HG02884 (cell line): Measurements from ENCODE around the gene CANT1.

Experiments used
- ATAC-seq: cut with Tn5 transposase; IDR thresholded peaks from one replicate; pipeline ENCODE4 v1.9.1; 2021; ENCODE audit warnings: mild to moderate bottlenecking, moderate library complexity; ENCODE audit not compliant: unreplicated experiment

Gene CANT1

DNA sequence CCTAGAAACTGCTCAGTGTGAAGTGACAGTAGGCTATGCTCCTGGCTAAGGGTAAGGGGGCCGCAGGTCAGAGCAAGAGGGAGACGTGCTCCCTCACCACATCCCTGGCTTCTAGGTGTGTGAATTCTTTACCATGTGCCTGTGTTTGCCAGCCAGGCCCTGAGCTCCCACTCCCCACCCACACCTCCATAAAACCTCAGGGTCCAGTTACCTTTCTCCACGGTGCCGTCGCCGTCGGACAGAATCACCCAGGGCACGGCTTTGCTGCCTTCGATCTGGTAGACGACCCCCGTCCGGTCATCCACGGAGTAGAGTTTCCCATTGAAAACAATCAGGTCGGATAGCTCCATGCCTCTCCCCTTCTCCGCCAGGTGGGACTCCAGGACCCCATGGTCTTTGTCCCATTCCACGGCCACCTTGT lies 12.8 kb downstream of the CANT1 start:
- no peak for ATAC-seq

DNA sequence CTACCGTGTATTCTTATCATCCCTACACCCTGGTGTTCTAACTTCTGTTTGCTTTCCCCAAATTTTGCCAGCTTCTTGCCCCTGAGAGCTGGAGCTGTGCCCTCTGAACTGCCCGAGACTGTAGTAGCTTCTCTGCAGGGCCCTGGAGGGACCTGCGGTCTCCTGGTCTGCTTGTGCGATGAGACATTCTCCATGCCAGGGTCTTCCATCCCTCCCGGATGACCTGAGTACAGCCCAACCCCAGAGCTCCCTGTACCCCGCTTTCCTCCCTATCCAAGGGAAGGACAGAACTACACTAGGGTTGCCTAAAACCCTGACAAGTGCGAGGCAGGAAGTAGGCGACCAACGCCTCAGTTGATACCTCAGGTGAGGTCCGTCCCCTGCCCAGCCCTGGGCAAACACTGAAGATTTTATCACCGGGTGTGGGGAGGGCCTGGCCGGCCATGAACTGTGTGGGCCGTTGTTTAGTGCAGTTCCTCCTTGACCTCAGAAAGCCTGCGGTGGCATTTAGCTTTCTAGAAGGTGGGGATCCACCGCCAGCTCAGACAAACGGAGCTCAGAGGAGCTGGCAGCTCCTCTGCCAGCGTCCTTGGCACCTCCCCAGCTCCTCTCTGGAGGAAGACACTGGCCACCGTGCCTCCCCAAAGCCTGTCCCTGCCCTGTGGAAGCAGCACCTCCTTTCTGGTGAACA lies 13.7 kb downstream of the CANT1 start:
- no peak for ATAC-seq

DNA sequence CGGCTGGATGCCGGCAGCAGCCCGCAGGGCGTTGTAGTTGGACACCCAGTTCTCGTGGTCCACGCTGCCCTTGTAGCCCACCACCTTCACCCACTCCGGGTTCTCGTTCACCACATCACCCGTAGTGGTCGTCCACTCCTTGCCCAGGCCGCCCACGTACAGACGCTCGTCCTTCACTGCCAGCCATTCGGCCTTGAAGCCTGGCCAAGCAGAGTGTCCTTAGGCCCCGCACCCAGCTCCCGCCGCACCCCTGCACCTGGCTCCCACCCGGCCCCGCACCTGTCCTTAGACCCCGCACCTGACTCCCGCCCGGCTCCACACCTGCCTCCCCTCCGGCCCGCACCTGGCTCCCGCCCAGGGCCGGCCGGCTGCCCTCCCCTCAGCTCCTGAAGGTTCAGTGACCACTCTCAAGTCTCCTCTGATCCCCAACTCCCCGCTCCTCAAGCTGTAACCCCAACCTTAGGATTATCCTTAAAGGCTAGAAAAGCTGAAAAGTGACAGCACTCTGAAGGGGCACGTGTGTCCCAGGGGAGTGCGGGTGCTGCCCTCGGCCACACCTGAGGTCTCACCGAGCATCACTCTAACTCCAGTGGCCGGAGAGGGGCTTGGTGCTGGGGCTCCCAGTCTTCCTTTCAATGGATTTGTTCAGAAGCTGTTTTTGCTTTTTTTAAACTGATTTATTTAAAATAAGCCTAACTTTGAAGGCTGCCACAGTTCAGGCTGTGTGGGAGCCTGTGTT lies 14.4 kb downstream of the CANT1 start:
- no peak for ATAC-seq

DNA sequence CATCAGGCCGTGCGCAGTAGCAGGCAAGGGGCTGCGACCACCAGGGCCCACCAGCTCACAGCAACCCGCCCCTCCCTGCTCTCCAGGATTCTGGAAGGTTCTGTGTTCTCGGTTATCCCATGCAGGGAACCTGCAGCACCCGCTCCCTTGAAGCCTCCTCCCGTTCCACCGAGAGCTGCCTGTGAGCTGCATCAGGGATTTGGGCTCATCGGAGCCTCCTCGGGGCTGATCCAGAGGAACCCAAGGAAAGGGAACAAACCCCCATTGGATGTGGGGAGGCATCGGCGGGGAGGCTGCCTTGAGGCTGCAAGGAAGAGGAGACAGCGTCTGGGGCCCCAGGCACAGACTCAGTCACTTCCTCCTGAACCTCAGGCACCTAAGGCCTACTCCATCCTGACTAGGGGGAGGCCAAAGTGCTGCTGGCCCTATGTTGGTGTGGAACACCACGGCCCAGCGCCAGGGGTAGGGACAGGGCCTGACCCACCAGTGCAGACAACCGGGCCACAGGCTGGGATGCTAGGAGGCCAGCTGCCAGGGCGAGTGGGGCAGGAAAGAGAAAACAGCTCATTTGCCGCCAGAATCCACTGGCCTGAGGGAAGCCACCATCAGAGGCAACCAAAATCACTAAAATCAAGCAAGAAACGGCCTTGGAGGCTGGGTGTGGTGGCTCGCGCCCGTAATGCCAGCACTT lies 15.4 kb downstream of the CANT1 start:
- ATAC-seq, result no peak

DNA sequence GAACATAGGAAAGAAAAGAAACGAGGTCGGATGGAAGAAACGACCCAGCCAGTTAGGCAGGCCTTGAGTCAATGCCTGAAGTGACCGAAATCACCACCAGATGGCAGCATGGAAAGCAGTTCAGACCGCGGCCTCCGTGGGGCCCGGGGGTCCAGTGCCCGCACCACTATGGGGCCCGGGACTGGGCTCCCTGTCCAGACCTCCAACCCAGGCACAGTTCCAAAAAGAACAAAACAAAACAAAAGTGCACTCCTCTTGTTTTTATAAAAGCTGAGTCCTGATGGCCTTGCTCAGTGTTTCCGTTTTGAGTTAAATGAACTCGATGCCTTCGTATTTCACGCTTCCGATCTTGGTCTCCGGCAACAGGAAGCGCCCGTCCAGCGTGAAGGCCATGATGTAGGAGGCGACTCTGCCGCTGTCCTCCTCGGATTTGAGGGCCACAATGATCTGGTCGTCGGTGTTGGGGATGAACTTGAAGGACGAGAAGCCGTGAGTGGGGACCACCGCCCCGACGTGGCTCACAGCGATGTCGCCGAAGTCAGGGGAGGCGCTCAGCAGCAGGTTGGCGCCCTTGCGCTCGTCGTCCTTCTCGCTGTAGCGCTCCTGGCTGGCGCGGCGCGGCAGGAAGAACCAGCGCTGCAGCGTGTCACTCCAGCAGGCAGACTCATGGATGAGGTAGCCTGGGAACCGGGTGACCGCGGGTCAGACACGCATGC lies 16.2 kb downstream of the CANT1 start:
- ATAC-seq, result no peak

DNA sequence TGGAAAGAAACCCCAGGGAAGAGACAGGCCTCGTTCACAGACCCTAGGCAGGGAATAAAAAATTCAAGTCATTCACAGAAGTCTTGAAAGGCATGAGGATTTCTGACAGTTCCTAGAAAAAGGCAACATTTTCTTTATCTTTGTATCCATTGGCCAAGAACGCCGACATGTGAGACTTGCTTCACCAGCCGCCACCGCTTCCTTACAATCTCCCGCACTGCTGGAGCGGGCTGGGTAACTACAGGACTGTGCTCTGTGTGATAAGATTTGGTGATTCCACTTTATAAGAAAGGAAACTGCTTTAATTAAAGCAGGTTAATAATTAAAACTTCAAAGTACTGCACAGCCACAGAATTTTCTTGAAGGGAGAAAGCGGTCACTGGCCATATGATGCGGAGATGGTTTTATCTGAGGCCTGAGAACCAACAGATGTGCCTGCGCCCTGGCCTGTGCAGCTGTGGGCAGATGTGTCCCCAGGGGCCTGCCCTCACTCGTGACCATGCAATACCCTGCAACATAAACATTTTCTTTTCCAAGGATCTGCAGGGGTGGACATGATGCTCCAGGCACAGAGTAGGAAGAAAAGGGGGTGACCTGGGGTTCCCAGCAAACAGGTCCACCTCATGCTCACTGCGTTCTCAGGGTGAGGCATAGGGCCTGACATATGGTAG lies 16.9 kb downstream of the CANT1 start:
- no peak for ATAC-seq

DNA sequence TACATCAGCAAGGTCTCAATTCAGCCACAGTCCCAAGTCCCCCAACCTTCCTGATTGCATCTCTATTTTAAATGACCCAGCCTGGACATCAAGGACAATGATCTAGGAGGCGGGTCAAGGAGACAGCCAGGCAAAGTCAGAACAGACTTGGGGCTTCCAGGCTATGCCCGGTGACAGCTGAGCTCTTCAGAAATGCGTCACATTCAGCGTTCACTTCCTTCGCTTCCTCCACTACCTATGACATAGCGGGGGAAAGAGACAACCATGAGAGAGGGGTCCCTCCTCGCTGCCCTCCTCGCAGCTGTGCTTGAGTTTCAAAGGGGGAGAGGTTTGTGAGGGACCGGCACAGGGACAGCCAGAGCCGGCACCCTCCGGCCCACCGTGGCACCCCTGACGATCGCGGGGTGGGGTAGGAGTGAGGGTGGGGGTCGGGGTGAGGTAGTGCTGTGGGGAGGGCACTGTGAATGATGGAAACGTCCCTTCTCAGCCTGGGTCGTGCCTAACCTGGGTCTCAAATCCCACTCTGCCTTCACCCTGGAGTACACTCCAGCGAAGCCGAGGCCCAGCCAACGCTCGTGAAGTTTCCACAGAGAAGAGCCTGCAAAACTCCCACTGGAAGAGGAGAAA lies 17.5 kb downstream of the CANT1 start:
- no peak for ATAC-seq

DNA sequence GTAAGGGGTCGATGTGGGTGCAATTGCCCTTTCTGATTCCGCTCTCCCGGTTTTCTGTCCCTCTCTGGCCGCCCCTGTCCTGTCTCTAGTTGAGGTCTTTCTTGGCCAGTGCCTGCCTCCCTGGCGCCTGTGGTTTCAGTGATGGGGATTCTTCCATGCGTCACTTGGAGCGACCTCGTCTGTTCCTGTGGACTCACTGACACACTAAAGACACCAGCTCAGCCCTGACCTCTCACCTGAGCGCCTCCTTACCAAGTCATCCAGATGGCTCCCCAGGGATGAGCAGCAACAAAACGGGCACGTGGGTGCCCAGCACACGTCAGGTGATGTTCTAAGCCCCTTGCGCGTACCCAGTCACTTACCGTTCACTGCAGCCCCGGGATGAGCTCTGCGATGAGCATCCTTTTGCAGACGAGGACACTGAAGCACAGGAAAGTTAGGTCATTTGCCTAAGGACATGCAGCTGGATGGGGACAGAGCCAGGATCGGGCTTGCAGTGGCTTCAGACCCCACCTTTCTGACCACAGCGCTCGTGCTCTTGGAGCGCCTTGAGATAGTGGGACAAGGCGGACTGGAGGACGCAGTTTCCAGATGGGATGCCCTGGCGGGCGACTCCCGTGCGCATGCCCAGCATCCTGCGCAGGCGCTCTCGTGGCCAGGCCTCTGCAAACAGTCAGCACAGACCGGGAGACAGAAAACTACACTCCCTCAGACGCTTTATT lies 18.4 kb downstream of the CANT1 start:
- ATAC-seq, result no peak

DNA sequence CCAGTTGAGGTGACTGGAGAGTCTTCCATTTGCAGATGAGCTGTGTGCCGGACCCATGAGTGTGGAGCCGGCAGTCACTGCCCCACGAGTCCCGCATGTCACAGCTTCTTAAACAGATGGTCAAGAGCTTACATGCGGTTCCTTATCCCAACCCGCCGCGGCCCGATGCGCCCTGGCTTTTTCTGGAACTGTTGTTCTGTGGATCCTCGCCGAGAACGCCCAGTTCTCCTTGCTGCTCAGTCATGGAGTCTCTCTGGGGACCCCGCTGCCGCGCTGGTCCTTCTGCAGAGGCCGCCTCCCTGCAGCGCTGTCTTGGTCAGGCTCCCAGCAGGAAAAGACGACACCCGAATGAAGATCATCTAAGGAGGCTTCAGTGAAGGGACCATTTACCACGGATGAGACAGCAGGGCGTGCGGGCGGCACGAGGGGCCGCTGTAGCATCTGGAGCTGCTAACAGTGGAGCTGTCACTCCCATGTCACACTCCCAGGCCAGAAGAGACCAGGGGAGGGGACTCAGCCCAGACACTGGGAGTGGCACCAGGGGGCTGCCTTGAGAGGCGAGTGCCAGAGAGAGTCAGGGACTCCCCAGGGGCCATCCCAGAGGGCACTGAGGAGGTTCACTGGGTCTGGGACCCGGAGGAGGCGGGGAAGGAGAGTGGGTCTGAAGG lies 19.1 kb downstream of the CANT1 start:
- no peak for ATAC-seq

DNA sequence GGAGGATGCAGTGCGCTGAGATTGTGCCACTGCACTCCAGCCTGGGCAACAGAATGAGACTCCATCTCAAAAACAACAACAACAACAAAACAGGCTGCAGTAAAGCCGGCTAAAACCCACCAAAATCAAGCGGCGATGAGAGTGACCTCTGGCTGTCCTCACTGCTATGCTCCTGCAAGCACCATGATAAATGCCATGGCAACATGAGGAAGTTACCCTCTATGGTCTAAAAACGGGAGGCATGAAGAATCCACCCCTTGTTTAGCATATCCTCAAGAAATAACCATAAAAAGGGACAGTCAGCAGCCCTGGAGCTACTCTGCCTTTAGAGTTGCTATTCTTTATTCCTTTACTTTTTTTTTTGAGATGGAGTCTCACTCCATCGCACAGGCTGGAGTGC lies 21.4 kb downstream of the CANT1 start:
- no peak for ATAC-seq

DNA sequence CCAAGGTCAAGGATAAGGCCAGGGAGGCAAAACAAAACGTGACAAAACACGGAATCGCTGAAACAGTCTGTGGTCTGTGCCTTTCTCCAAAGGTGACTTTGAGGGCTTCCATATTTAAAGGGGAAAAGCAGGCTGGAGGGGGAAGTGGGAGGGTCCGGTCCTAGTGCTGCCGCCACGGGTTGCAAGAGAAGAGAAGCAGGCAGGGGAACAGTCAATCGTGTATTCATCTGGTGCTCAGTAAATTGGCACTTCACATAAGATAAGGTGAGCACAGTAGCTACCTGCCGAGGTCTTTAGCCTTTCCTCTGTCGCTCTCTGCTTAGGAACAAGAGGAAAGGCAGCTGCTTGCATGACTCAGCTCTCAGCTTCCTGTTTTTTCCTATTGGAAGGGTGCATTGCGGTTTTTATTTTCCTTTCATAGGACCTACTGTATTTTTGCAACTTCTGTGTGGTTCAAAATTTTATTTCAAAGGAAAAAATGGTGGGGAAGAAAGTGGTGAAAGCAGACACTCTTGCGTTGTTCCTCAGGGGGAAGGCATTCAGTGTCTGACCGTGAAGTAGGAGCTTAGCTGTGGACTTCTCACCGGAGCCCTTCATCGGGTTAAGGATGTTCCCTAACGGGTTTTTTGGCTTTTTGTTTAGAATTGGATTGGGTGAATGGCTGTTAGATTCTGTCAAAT lies 22.8 kb downstream of the CANT1 start:
- no peak for ATAC-seq

DNA sequence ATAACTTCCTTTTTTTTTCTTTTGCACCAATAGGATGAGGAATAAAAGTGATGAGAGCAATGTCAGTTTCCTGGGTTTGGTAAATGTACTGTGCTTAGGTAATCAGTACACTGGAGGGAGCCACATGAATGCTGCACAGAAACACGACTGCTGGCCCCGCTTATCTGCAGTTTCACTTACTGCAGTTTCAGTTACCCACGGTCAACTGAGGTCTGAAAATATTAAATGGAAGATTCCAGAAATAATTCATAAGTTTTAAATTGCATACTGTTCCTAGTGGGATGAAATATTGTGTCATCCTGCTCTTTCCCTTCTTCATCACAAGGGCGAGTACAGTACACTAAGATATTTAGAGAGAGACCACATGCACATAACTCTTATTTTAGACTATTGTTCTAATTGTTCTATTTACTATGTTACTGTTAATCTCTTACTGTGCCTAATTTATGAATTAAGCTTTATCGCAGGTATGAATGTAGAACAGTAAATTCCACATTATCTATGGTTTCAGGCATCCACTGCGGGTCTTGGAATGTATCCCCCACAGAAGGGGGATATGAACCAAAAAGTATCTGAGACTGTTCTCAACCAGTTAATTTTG lies 23.4 kb downstream of the CANT1 start:
- no peak for ATAC-seq

DNA sequence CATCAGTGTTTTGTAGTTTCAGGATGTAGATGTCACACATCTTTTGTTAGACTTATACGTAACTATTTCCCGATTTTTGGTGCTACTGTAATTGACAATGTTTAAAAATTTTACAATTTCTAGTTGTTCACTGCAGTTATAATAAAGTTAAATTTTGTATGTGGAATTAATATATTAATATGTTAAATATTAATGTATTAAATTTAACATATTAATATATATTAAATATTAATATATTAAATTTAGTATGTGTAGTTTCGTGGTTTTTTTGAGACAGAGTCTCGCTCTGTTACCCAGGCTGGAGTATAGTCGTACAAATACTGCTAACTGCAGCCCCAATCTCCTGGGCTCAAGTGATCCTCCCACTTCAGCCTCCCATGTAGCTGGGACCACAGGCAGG lies 24.2 kb downstream of the CANT1 start:
- no peak for ATAC-seq

DNA sequence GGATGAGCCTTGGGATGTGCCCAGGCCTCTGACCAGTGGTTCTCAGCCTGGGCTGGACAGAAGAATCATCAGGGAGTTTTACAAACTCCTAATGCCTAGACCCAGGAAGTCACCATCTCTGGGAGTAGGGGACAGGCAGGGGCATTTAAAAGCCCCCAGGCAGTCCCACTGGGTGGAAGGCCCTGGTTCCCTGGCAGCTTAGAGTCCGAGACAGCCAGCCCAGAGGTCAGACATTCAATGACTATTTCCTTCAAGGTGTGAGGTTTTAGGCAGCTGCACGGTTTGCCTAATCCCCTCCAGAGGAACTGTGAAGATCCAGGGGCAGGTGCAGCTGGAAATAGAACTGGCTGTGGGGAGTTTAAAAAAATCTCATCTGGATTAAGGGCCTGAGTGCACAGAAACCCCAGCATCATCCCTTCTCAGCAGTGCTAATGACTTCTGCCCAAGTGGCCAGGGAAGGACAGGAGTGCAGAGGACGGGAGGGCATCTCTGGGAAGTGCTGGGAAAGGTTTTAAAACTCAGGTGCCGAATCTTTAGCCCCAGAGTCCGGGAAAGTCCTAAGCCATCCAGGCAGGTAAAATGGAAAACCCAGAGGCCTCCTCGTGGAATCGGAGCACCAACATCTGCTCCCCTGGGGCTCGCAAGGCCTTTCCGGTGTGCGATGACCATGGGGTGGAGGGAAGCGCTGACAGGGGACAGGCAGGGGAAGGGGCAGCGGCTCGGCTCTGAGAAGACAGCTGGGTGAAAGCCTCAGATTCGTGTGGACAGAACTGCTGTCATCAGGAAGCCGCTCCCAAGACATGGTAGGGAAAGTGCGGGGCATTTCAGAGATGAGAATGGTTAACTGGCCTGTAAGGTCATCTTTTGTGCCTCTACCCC lies 28.3 kb downstream of the CANT1 start:
- ATAC-seq, result no peak

DNA sequence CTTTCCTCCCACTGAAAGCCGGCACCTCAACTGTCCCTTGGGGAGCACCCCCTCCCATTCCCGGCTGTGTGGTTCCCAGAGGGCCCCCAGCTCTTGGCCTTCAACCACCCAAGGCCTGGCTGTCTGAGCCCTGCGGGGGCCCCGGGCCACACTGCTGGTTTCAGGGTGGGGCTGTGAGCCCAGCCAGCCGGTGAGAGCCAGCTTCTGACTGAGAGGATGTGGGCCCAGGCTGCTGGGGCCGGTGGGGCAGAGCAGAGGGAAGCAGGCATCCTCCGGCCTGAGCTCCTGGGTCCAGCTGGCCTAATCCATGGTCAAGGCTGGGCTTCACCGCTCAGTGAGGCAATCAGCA lies 29.0 kb downstream of the CANT1 start:
- ATAC-seq, result no peak

DNA sequence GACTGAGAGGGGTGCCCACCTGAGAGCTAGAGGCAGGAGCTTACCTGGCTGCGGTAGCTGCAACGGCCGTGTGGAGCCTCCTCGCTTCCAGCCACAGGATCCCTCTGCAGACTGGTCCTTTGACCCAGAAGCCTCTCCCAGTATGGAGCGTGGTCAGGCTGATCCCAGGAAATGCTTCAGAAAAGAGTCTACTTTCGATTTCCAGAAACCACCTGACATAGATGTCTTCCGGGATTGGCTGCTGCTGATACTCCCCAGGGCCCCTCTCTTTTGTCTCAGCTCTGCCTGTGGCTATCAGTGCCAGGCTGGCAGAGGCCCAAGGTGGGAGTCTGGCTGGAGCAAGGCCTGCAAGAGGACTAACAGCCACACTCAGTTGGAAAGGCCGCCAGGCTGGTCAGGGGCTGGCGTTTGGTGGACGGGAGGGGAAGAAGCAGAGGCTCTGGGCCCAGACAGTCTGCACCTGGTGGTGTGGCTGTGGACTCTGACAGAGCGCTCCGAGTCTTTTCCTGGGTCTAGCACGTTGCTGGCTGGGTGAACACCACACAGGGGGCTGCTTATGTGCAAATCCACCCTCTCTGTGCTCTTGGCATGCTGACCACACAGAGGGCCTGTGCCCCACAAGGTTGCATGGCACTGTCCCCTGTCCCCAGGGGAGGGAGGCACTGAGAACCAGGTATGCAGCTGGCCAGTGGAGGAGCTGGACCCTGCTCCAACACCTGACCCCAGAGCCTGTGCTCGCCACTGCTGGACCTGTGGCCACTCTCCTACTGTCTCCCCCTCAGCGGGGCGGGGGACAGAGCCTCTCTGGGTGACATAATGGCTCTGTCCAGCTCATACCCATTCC lies 29.6 kb downstream of the CANT1 start, which contains the start of gene LGALS3BP:
Gene LGALS3BP (minus strand): TSS at position 144 of the 844 bp plus-strand sequence. CDS start 2,732 bp downstream, outside the sequence.
- ATAC-seq, result no peak
